Measurements from ENCODE around the gene PROSER3.

Gene PROSER3

DNA sequence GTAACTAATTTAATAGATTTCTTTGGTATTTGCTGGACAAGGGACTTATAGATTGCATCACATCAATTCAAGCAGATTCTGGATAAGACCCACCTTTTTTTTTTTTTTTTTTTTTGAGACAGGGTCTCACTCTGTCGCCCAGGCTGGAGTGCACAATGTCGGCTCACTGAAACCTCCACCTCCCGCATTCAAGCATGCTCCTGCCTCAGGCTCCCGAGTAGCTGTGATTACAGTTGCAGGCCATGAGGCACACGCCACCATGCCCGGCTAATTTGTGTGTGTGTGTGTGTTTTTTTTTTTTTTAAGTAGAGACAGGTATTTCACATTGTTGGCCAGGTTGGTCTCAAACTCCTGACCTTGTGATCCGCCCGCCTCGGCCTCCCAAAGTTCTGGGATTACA, 58.9 kb downstream of the PROSER3 start:
- DNase-seq (ENCODE audit: low read depth in 2 of 2), result no peak

DNA sequence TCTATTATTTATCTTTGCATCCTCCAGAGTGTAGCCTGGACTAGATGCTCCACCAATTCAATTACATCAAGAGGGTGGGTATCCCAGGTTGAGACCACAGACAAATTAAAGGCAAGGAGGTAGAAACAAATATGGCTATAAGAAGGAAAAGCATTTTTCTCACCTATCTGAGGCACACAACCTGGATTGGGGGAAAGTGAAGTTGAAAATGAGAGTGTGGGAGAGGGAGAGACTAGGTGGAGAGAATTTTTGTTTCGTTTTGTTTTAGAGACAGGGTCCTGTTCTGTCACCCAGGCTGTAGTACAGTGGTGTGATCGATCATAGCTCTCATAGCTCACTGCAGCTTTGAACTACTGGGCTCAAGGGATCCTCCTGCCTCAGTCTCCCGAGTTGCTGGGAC, 60.5 kb downstream of the PROSER3 start:
- DNase-seq (ENCODE audit: low read depth in 2 of 2), result no peak

Data from stimulated activated CD8-positive, alpha-beta memory T cell treated with anti-CD3 and anti-CD28 coated beads, Interleukin-7, amount 100 ng/mL, for 4 hours (primary cell).